Uterus (tissue), 2 donors: Measurements from ENCODE around the gene DHRS12.

ENCODE experiments used
- CTCF ChIP-seq, 4 experiments: fragments of 200-600 bp in 2 of 4; fragments of 450-650 bp in 2 of 4; sonication (generic) in 2 of 4; IDR thresholded peaks; one replicate each; pipeline ENCODE4 v1.5.1; 2016 to 2019; ENCODE audit warnings: antibody characterized with exemption in 4 of 4, mild to moderate bottlenecking in 2 of 4, moderate library complexity in 1 of 4
- POLR2A ChIP-seq, 2 donors: fragments of 450-650 bp; IDR thresholded peaks; one replicate each; pipeline ENCODE4 v1.6.1; 2016; ENCODE audit warnings: antibody characterized with exemption in 2 of 2, mild to moderate bottlenecking in 1 of 2, moderate library complexity in 1 of 2

GRCh38 chr13:51827254-51827653 lies 23.3 kb upstream of the DHRS12 start:
- TF ChIP-seq POLR2A (IDR thresholded peaks at IDR 0.05) (no peak), CTCF (IDR thresholded peaks at IDR 0.05) (no peak)
